AG04450 (cell line): ENCODE results near the gene SIAH2. TPM values are rescaled to one million over a fixed set of nuclear protein-coding genes. Genes with fewer than 3 reads are reported as not detected.
A peak's percentile ranks its signal among the peaks of the same experiment; 100 is the strongest.

Source experiments
- CTCF ChIA-PET: fragments of 300-600, 350-600 bp; formaldehyde crosslinking; extraction: SDS; loops from one replicate; lab custom pipeline; 2022; ENCODE audit warnings: antibody characterized with exemption, inconsistent platforms; lab: Charles Lee
- POLR2A ChIA-PET: fragments of 350-600 bp; formaldehyde crosslinking; extraction: SDS; loops from one replicate; lab custom pipeline; 2021; ENCODE audit warnings: antibody characterized with exemption, inconsistent platforms; lab: Yijun Ruan, JAX
- DNase-seq: peaks from one replicate; pipeline ENCODE4 v3.0.0-alpha.2; 2011; ENCODE audit warnings: low read depth, low spot score
- H3K27ac ChIP-seq: one replicate; pipeline ENCODE4 v1.5.1; 2012; ENCODE audit warnings: low read depth, low read length, control low read depth
- H3K27me3 ChIP-seq: one replicate; pipeline ENCODE4 v1.6.0; 2012; ENCODE audit warnings: low read length; ENCODE audit not compliant: control insufficient read depth, insufficient read depth
- H3K4me3 ChIP-seq: 2 replicates; pipeline ENCODE4 v1.5.1; 2011; ENCODE audit warnings: mild to moderate bottlenecking, low read depth, low read length, control low read depth
- H3K9me3 ChIP-seq: 2 replicates; pipeline ENCODE4 v1.5.1; 2012; ENCODE audit warnings: low read length; ENCODE audit not compliant: control insufficient read depth, insufficient read depth
- CTCF ChIP-seq: IDR thresholded peaks from 2 replicates; pipeline ENCODE4 v1.5.1; 2011; ENCODE audit warnings: low read depth, low read length, control low read depth, inconsistent platforms
- polyA minus RNA-seq: library from RNA; depleted of rRNA, polyadenylated mRNA; stranded (reverse); fragments of >200 nt; gene quantifications from 2 replicates; pipeline ENCODE4 v1.2.3, GENCODE V29; 2011; rRNA and poly(A)+ RNA removed
- polyA plus RNA-seq: library from polyadenylated mRNA; depleted of rRNA; stranded (reverse); fragments of >200 nt; gene quantifications from 2 replicates; pipeline ENCODE4 v1.2.3, GENCODE V29; 2011; rRNA removed

SIAH2 gene
- polyA plus RNA-seq (31.1 and 36.2 TPM in 2 replicates), polyA minus RNA-seq (42.6 and 69.6 TPM in 2 replicates)

- TF ChIP-seq CTCF = no peak
- DNase-seq = peak; percentile 85
- Histone ChIP-seq H3K27ac (peak within 1 kb of the TSS; percentile 97), H3K27me3 (no peaks in the 10 kb centered on the region), H3K4me3 (peak within 1 kb of the TSS; percentile 95), H3K9me3 (no peaks in the 10 kb centered on the region)
- ChIA-PET CTCF (interaction anchor here (0.6 to 3.9 kb wide), 14 partner anchors 12 to 384 kb away, joined by 3 to 31 read pairs (median 4); partner anchors contain the start of gene SELENOT), POLR2A (interaction anchor here (0.6 to 3.0 kb wide), 14 partner anchors 12 to 1505 kb away, joined by 3 to 17 read pairs (median 4); partner anchors contain the start of genes EIF2A, ERICH6, MBNL1 and MED12L)
These were observed at the start of gene SIAH2 for GRCh38 chr3:150763122-150763840. Gene SIAH2, minus strand, starts transcription at chr3:150763169. Its CDS starts 320 bp downstream, at chr3:150762849.

DNA sequence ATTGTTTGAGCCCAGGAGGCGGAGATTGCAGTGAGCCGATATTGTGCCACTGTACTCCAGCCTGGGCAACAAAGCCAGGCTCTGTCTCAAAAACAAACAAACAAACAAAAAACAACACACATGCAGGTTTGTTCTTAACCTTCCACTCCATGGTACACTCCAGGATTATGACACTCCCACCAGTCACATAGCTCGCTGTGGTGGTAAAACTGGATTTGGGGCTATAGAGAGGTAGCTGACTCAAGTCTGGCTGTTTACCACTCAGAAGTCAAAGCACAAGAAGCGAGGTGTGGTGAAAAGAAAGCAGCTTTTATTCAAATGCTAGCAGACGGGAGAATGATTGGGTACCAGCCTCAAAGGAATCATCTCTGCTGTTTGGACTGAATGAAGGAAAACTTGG, 49.0 kb upstream of the SIAH2 start:
- Histone ChIP-seq H3K9me3 (no peaks in the 10 kb centered on the region), H3K27ac (no peak overlapping the region), H3K4me3 (no peak overlapping the region), H3K27me3 (peaks cover 17% of the 10 kb centered on the region)
- no peak for TF ChIP-seq CTCF
- no peak for DNase-seq
- ChIA-PET POLR2A (no interaction called here), CTCF (interaction anchor here (1.4 kb wide), 1 partner anchor 24 kb away, joined by 3 read pairs; no protein-coding TSS in a partner anchor)

GRCh38 chr3:150810641-150811040, 47.7 kb upstream of the SIAH2 start:
- no peak for TF ChIP-seq CTCF

GRCh38 chr3:150806185-150806835, 43.3 kb upstream of the SIAH2 start:
- H3K4me3 ChIP-seq = no peak overlapping the region
- no peak for DNase-seq
- POLR2A ChIA-PET = no interaction called here
- CTCF ChIA-PET = interaction anchor here (2.9 kb wide), 1 partner anchor 18 kb away, joined by 13 read pairs; no protein-coding TSS in a partner anchor
- no peak overlapping the region for H3K27ac ChIP-seq
- H3K9me3 ChIP-seq = no peaks in the 10 kb centered on the region
- no peak for TF ChIP-seq CTCF
- H3K27me3 ChIP-seq = peaks cover 31% of the 10 kb centered on the region

More at GRCh38 chr3:150810641-150811040, 47.7 kb upstream of the SIAH2 start:
- ChIA-PET CTCF (interaction anchor here (0.6 to 1.4 kb wide), 2 partner anchors 23 to 1003 kb away, joined by 3 to 6 read pairs; no protein-coding TSS in a partner anchor), POLR2A (no interaction called here)
- Histone ChIP-seq H3K27ac (no peak overlapping the region), H3K4me3 (no peak overlapping the region), H3K27me3 (peaks cover 25% of the 10 kb centered on the region), H3K9me3 (no peaks in the 10 kb centered on the region)
- DNase-seq = no peak
